GM20000 (cell line): ENCODE measurements around the gene SIRT7.

ENCODE experiments used
- DNase-seq: peaks from one replicate; pipeline ENCODE4 v3.0.0; 2012; ENCODE audit warnings: low spot score
- TF ChIP-seq, protein P1 (sequence below): IDR thresholded peaks from 2 replicates; pipeline ENCODE4 v1.5.1; 2012; ENCODE audit warnings: mild to moderate bottlenecking, control low read depth; ENCODE audit errors: extremely low read depth, missing control alignments

Gene SIRT7, protein sequence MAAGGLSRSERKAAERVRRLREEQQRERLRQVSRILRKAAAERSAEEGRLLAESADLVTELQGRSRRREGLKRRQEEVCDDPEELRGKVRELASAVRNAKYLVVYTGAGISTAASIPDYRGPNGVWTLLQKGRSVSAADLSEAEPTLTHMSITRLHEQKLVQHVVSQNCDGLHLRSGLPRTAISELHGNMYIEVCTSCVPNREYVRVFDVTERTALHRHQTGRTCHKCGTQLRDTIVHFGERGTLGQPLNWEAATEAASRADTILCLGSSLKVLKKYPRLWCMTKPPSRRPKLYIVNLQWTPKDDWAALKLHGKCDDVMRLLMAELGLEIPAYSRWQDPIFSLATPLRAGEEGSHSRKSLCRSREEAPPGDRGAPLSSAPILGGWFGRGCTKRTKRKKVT

GRCh38 chr17:81917565-81918332, at the start of gene SIRT7:
Gene SIRT7 (minus strand): TSS chr17:81918176. CDS start chr17:81918131, 45 bp downstream.
- TF ChIP-seq, protein P1, sequence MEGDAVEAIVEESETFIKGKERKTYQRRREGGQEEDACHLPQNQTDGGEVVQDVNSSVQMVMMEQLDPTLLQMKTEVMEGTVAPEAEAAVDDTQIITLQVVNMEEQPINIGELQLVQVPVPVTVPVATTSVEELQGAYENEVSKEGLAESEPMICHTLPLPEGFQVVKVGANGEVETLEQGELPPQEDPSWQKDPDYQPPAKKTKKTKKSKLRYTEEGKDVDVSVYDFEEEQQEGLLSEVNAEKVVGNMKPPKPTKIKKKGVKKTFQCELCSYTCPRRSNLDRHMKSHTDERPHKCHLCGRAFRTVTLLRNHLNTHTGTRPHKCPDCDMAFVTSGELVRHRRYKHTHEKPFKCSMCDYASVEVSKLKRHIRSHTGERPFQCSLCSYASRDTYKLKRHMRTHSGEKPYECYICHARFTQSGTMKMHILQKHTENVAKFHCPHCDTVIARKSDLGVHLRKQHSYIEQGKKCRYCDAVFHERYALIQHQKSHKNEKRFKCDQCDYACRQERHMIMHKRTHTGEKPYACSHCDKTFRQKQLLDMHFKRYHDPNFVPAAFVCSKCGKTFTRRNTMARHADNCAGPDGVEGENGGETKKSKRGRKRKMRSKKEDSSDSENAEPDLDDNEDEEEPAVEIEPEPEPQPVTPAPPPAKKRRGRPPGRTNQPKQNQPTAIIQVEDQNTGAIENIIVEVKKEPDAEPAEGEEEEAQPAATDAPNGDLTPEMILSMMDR, result no peak
- DNase-seq, result peak; percentile 99

DNA sequence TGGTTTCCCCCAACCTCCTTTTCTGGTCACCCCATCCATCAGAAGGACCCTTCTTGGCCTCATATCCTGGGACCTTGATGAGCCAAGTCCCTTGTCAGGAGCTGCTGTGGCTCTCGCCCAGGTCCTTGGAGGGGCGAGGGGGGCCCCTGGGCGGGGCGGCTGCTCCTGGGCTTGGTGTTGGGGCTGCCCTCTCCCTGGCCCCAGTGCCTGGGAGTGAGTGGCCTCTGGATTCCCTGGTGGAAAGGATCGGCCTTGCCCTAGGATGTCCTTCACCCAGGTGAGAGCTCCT, 49.2 kb upstream of the SIRT7 start:
- TF ChIP-seq, protein P1, result no peak
- DNase-seq, result no peak

DNA sequence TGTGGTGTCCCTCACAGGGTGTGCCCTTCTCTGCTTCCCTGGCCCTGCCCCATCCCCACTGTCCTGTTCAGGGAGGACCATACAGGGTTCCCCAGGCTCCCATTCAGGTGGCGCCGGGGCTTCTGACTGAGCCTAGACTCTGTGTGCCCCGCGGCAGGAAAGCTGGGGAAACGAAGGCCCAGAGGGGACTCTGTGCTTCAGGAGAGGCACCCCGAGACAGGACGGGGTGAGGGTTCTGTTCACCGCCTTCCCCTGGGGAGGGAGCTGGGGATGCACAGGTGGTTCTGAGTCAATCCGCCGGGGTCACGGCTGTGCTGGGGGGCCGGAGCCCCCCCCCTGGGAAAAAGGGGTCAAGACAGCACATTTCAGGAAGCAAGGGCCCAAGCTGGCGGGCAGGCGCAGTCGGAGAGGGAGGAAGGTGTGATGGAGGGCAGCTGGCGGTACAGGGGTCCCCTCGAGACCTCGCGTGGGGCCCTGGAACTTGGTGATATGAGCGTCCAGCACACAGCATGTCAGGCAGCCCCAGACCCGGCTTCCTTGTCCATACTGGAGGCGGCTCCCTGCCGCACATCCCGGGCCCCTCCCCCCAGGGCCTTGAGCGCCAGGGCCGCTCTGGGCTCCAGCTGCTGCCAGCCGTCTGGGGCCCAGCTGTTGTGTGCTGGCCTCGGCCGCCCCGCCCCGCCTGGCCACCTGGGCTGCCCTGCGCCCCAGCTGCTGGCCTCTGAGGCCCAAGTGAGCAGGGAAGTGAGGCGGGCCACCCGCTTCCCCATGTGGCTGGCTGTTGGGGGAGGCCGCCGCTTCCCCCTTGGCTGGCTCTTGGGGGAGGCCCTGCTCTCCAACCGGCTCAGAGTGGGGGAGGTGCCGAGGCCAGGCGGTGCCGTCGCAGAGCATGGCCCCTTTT, 48.6 kb upstream of the SIRT7 start:
- TF ChIP-seq, protein P1, result no peak
- peak; percentile 62 for DNase-seq

GRCh38 chr17:81964081-81964849, 46.3 kb upstream of the SIRT7 start:
- TF ChIP-seq, protein P1, result no peak
- DNase-seq, result no peak

GRCh38 chr17:81962499-81963441, 44.8 kb upstream of the SIRT7 start:
- TF ChIP-seq, protein P1, result no peak

More at GRCh38 chr17:81962499-81963441, 44.8 kb upstream of the SIRT7 start:
- DNase-seq, result no peak
